ENCODE measurements around the gene QRICH2.
"Not testable (repeated sequence)": the region's sequence is repeated elsewhere in the genome, so short reads cannot be mapped to it uniquely, and the experiment has no call there.

Gene QRICH2

GRCh38 chr17:76246080-76247066, 61.7 kb downstream of the QRICH2 start:
- DNase-seq (ENCODE audit: low read depth): no peak

- not testable (repeated sequence) for DNase-seq (ENCODE audit: low read depth)
Measured at GRCh38 chr17:76244721-76245120, 63.4 kb downstream of the QRICH2 start.

GRCh38 chr17:76243826-76244679, 64.0 kb downstream of the QRICH2 start:
- no peak for DNase-seq (ENCODE audit: low read depth)

GRCh38 chr17:76241691-76242255, 66.3 kb downstream of the QRICH2 start:
- DNase-seq (ENCODE audit: low read depth): no peak

GRCh38 chr17:76241204-76241538, 66.9 kb downstream of the QRICH2 start:
- no peak for DNase-seq (ENCODE audit: low read depth)

- DNase-seq (ENCODE audit: low read depth): no peak
Measured at GRCh38 chr17:76240461-76241203, 67.4 kb downstream of the QRICH2 start, which contains the start of gene RNF157. Gene RNF157, minus strand, starts transcription at chr17:76240493. Its CDS starts 253 bp downstream, at chr17:76240240.

GRCh38 chr17:76239538-76240274, 68.4 kb downstream of the QRICH2 start:
- no peak for DNase-seq (ENCODE audit: low read depth)

GRCh38 chr17:76238847-76239537, 69.1 kb downstream of the QRICH2 start:
- DNase-seq (ENCODE audit: low read depth): no peak

- DNase-seq (ENCODE audit: low read depth): no peak
Measured at GRCh38 chr17:76237859-76238313, 70.2 kb downstream of the QRICH2 start.

- DNase-seq (ENCODE audit: low read depth): no peak
Measured at GRCh38 chr17:76236603-76237002, 71.5 kb downstream of the QRICH2 start.

- no peak for DNase-seq (ENCODE audit: low read depth)
Measured at GRCh38 chr17:76235883-76236282, 72.2 kb downstream of the QRICH2 start.

GRCh38 chr17:76234354-76234679, 73.8 kb downstream of the QRICH2 start:
- no peak for DNase-seq (ENCODE audit: low read depth)

GRCh38 chr17:76233588-76234353, 74.3 kb downstream of the QRICH2 start:
- no peak for DNase-seq (ENCODE audit: low read depth)

GRCh38 chr17:76232342-76232741, 75.7 kb downstream of the QRICH2 start:
- no peak for DNase-seq (ENCODE audit: low read depth)

GRCh38 chr17:76226749-76227148, 81.3 kb downstream of the QRICH2 start:
- DNase-seq (ENCODE audit: low read depth): not testable (repeated sequence)

- DNase-seq (ENCODE audit: low read depth): not testable (repeated sequence)
Measured at GRCh38 chr17:76225373-76226086, 82.5 kb downstream of the QRICH2 start.
